HG03280 (cell line): Measurements from ENCODE around the gene PRR4.

Experiments
- ATAC-seq: cut with Tn5 transposase; IDR thresholded peaks from one replicate; pipeline ENCODE4 v1.9.1; 2021; ENCODE audit warnings: mild to moderate bottlenecking, moderate library complexity; ENCODE audit not compliant: unreplicated experiment

Gene PRR4

DNA sequence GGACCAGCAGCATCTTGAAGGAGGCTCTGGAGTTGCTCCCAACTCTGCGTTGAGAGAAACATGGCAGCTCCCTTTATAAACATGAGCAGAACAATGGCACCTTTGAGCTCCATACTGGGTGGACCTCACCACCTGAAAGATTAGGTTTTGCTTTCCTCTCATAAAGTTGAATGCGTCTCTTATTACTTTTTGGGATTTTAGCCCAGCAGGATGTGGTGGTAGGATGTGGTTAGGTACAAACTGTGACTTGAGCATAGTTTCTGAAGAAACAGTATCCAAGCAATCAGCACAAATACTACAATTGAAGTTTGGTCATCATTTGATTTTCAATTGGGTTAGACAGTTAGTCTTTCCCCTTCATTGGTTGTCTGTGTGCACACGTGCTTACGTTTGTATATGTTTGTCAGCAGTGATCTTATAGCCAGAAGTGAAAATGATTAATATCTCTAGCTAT lies at the start of gene PRR4:
TSS of gene PRR4 (minus strand) at position 51 of the 454 bp plus-strand sequence. CDS start at position 13, 38 bp downstream.
- no peak for ATAC-seq

- no peak for ATAC-seq
Measured at GRCh38 chr12:10896854-10897253, 47.6 kb upstream of the PRR4 start.

GRCh38 chr12:10891937-10892336 lies 42.7 kb upstream of the PRR4 start:
- no peak for ATAC-seq

DNA sequence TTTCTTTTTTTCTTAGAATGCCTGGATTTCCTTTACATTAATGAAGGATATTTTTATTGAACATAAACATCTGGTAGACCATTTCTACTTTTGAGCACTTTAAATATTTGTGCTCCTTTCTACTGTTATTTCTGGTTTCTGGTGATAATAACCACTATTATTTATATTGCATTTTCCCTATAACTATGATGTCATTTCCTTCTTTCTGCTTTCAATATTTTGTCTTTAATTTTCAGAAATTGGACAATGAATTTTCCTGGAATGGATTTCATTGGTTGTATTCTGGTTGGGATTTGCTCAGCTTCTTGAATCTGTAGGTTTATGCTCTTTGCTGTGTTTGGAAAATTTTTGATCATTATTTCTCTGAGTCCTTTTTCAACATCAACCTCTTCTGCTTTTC lies 40.0 kb upstream of the PRR4 start:
- ATAC-seq, result no peak

DNA sequence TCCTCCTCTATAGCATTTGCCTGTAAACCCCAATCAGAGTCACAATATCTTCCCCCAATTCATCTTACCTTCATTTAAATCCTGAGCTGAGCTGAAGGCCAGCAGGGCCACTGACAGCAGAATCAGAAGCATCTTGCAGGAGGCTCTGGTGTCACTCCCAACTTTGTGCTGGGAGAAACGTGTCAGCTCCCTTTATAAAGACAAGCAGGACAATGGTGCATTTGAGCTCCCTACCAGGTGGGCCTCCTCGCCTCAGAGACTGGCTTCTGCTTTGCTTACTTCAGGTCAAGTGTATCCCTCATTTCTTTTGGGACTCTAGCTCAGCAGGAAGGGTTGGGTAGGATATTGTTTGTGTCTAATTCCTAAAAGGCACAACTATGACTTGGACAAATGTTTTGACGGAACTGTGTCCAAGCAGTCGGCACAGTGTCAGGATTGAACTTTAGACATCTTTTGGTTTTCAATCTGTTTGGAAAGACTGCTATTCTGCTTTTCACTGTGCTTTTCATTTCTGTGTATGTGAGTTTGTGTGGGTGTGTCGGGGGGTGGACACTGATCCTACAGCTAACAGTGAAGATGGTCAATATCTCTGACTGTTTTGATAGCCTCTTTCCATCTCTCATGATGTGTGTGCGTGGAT lies 34.9 kb upstream of the PRR4 start, which contains the start of gene PRH1:
TSS of gene PRH1 (minus strand) at position 170 of the 640 bp plus-strand sequence. CDS start at position 132, 38 bp downstream.
- ATAC-seq, result no peak

GRCh38 chr12:10873378-10873777 lies 24.1 kb upstream of the PRR4 start:
- no peak for ATAC-seq

DNA sequence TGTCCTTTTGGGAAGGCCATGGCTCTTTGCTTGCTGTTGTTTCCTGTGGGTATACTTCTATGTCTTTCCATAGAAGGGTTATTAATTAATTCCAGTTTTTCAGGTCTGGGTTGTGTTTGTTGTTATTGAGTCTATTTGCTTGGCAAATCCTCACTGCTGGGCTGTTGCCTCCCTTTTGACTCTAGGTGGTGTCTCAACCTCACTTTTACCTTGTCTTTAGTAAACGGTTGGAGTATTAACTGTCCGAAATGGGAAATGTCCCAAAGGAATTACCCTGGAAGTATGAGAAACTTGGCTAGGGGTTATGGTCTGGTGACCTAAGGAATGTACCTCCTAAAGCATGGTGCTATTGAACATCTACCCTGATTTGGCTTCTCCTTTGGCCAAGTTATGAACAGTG lies 18.1 kb upstream of the PRR4 start:
- ATAC-seq, result no peak

GRCh38 chr12:10863512-10864218 lies 14.4 kb upstream of the PRR4 start:
- no peak for ATAC-seq

GRCh38 chr12:10861366-10861765 lies 12.1 kb upstream of the PRR4 start:
- no peak for ATAC-seq

DNA sequence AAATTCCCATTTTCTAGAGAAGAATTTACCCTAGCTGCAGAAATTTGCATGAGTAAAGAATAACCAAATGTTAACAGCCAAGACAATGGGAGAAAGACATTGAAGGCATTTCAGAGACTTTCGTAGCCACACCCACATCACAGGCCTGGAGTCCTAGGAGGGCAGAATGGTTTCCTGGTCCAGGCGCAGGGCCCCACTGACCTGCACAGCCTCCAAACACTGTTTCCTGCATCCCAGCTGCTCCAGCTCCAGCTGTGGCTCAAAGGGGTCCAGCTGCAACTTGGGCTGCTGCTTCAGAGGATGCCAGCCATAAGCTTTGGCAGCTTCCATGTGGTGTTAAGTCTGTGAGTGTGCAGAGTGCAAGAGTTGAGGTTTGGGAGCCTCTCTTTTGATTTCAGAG lies 6.5 kb upstream of the PRR4 start:
- no peak for ATAC-seq

GRCh38 chr12:10853776-10854175 lies 4.5 kb upstream of the PRR4 start:
- ATAC-seq, result no peak

DNA sequence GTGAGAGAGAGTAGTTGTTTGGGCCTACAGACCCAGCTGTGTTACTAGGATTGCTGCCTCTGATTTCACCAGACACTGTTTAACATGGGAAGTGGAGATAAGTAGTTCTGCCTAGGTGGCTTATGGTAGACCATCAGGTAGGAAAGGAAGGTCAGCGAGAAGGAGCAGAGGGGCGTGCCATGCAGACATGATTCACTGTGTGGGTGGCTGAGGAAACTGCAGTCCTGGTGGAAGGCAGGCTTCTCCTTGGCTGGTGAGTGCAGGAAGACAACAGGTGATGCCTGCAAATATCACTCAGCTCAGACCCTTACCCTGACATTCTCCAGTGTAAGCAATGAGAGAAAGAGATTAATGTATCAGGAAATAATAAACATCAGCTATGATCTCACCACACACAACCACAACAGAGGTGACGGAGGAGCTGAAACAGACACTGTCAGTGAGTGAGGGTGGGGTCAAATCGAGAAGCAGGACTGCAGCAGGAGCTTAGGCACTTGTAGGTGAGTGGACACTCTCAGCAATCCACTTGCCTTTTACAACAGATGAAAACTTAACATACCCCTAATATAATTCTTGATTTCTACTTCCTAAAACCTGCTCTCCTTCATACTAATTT lies 2.1 kb upstream of the PRR4 start:
- ATAC-seq, result no peak

- no peak for ATAC-seq
Measured at GRCh38 chr12:10847744-10848143, 1.5 kb downstream of the PRR4 start.

DNA sequence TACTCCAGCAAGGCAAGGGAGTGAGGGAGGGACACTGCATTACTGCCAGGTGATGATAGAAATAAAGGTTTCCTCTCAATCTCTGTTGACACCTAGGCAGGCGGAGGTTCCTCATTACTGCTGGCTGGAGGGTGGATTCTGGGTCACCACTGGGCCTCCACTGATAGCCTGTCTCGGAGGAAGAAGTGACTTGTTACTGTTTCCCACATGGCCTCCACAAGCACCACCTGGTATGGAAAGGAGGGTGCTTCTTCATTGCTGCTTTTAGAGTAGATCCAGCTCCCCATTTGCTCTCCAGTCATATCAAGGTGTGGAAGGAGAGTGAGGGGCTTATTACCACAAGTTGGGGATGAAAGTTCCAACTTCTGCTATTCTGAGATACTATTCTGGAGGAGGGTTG lies 6.4 kb downstream of the PRR4 start:
- no peak for ATAC-seq

DNA sequence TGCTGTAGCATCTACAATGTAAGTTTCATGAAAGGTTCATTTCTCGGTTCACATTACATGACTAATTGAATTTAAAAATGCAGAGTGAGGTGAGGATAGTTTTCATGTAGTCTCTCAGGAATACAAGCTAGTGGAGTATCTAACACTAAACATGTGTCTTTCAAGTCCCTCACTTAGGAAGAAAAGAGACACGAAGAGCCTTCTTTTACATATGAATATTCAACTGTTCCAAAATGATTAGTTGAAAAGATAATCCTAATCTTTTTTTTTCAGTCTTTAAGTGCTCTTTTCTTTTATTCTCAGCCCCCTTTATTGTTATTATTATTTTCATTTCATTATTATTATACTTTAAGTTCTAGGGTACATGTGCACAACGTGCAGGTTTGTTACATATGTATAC lies 10.8 kb downstream of the PRR4 start:
- no peak for ATAC-seq

DNA sequence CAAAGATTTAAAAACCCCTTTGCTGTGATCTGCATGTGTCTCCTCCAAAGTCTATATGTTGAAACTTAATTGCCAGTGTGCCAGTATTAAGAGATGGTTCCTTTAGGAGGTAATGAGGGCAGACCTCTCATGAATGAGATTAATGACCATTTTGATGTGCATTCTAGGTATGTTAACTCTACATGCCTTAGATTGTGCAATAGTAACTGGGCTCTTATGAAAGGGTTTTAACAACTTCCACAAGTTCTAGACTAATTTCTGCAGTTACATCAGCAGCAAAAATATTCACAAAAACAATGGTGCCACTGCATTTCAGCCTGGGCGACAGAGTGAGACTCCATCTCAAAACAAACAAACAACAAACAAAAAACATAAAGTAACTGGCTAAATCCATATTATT lies 19.3 kb downstream of the PRR4 start:
- no peak for ATAC-seq

DNA sequence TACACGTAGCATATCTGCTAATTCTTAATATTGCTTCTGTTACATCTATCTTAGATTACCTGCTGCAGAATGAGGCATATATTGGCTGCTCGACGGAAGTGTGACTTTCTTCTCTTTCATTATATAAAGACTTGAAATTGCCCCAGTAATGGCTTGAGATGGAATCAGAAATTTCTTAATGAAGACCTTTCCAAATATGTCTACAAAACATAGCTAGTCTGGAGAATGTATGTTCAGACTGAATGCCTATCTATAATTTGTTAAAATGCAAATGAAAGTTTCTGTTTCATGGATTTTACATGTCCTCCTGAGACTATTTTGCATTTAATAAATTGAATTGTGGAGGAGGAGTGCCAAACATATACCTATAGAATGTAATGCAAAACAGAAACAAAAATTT lies 23.0 kb downstream of the PRR4 start, which contains the start of gene TAS2R10:
TSS of gene TAS2R10 (minus strand) at position 101 of the 400 bp plus-strand sequence. CDS start at position 12, 89 bp downstream.
- ATAC-seq, result no peak

GRCh38 chr12:10824957-10825356 lies 24.3 kb downstream of the PRR4 start:
- ATAC-seq, result no peak

DNA sequence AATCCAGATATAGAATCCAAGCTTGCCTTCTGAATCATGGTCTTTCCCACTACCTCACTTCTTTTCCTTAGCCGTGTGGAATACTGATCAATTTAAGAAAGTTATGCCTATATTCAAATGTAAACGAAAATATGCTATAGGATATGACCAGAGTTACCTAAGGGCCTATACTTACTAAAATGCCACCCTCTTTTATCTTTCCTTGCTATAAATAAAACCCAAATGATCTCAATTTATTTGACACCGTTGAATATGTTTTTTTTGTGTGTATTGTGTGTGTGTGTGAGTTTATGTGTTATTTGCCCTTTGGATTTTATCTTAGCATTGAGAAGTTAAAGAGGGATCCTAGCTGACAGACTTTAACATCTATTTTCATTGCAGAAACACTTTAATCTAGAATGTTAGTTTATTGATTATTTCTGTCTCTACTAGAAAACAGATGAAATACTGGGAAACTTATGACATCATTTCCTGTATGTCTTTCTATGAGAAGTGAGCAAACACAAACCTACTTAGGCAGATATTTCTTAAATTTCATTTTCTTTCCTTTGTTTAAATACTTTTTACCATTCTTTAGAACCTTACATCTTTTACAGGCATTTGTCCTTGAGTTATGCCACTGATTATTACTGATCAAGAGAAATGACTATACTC lies 37.3 kb downstream of the PRR4 start:
- ATAC-seq, result no peak

- no peak for ATAC-seq
Measured at GRCh38 chr12:10810068-10810467, 39.2 kb downstream of the PRR4 start, which contains the start of gene TAS2R9. Gene TAS2R9, minus strand, starts transcription at chr12:10810168. Its CDS starts 93 bp downstream, at chr12:10810075.

GRCh38 chr12:10807186-10807585 lies 42.1 kb downstream of the PRR4 start, which contains the start of gene TAS2R8:
Gene TAS2R8, minus strand, starts transcription at chr12:10807286. Its CDS starts 306 bp downstream, at chr12:10806980.
- ATAC-seq, result no peak
